PC-9 (cell line): ENCODE results near the gene IL1RAP. TPM values are rescaled to one million over a fixed set of nuclear protein-coding genes. Genes with fewer than 3 reads are reported as not detected.

Experiments used
- BruUV-seq: library from RNA; stranded (reverse); fragments of 400-500 nt; replicated peaks from 2 replicates; lab custom pipeline; 2021; lab: Mats Ljungman, UMichigan
- CTCF ChIA-PET: fragments of 300-600 bp; sonication (Branson Sonifier 250); formaldehyde crosslinking; loops from one replicate; lab custom pipeline; 2022; ENCODE audit warnings: antibody characterized with exemption; lab: Charles Lee
- POLR2A ChIA-PET: fragments of 300-600 bp; sonication (Branson Sonifier 250); formaldehyde crosslinking; loops from one replicate; lab custom pipeline; 2022; ENCODE audit warnings: antibody characterized with exemption; ENCODE audit not compliant: unreplicated experiment; lab: Charles Lee
- DNase-seq, 2 experiments: peaks; one replicate each; pipeline versions ENCODE4 v3.0.0 to v3.0.0-alpha.2; 2015 to 2022; ENCODE audit warnings: mixed read lengths in 1 of 2
- H2AFZ ChIP-seq: fragments of 200-600 bp; sonication (generic); 2 replicates; pipeline ENCODE4 v1.8.1; 2017; ENCODE audit warnings: antibody characterized with exemption
- H3F3A ChIP-seq: fragments of 200-600 bp; sonication (generic); 2 replicates; pipeline ENCODE4 v1.8.1; 2017; ENCODE audit warnings: antibody characterized with exemption, mild to moderate bottlenecking, low read depth; ENCODE audit not compliant: insufficient read depth
- H3K27ac ChIP-seq: fragments of 200-600 bp; sonication (generic); 2 replicates; pipeline ENCODE4 v1.6.1; 2016; ENCODE audit warnings: mixed run types
- H3K27me3 ChIP-seq: fragments of 200-600 bp; sonication (generic); 2 replicates; pipeline ENCODE4 v1.6.1; 2016; ENCODE audit warnings: low read depth, mixed run types; ENCODE audit not compliant: insufficient read depth
- H3K36me3 ChIP-seq: fragments of 200-600 bp; sonication (generic); 2 replicates; pipeline ENCODE4 v1.6.1; 2016; ENCODE audit warnings: low read depth, mixed run types
- H3K4me1 ChIP-seq: fragments of 200-600 bp; sonication (generic); replicated peaks from 2 replicates; pipeline ENCODE4 v1.6.1; 2016; ENCODE audit warnings: mixed run types; ENCODE audit not compliant: insufficient read depth
- H3K4me2 ChIP-seq: fragments of 200-600 bp; sonication (generic); 2 replicates; pipeline ENCODE4 v1.6.1; 2017; ENCODE audit warnings: mixed run types
- H3K4me3 ChIP-seq: fragments of 200-600 bp; sonication (generic); 2 replicates; pipeline ENCODE4 v1.6.1; 2016; ENCODE audit warnings: mixed run types
- H3K79me2 ChIP-seq: fragments of 200-600 bp; sonication (generic); 2 replicates; pipeline ENCODE4 v1.6.1; 2017; ENCODE audit warnings: low read depth, mixed run types
- H3K9me2 ChIP-seq: fragments of 200-600 bp; sonication (generic); 2 replicates; pipeline ENCODE4 v1.8.1; 2017; ENCODE audit warnings: mild to moderate bottlenecking; ENCODE audit not compliant: insufficient read depth
- H3K9me3 ChIP-seq: fragments of 200-600 bp; sonication (generic); 2 replicates; pipeline ENCODE4 v1.8.1; 2016; ENCODE audit warnings: low read depth; ENCODE audit not compliant: insufficient read depth
- H4K20me1 ChIP-seq: fragments of 200-600 bp; sonication (generic); 2 replicates; pipeline ENCODE4 v1.8.1; 2017; ENCODE audit not compliant: insufficient read depth
- EZH2 ChIP-seq: fragments of 200-600 bp; sonication (generic); IDR thresholded peaks from 2 replicates; pipeline ENCODE4 v1.8.0; 2017; ENCODE audit warnings: antibody characterized with exemption, low read depth
- intact Hi-C: fragments of 100-400 bp; cut with micrococcal nuclease; formaldehyde crosslinking; loops from one replicate; pipeline ENCODE4 v1.10.0; 2022; ENCODE audit not compliant: unreplicated experiment
- total RNA-seq: library from RNA; stranded (reverse); gene quantifications from 2 replicates; pipeline ENCODE4 v1.2.3, GENCODE V29; 2021
- TF ChIP-seq, protein P1 (sequence below): fragments of 200-600 bp; sonication (generic); conservative IDR thresholded peaks from 2 replicates; pipeline ENCODE4 v1.6.1; 2017; ENCODE audit warnings: mixed run types, antibody characterized with exemption, mild to moderate bottlenecking, moderate library complexity

The IL1RAP gene
- total RNA-seq, 1 experiment from 2014 or later, result 13.3 TPM

GRCh38 chr3:190486908-190487607 is 26.8 kb upstream of the IL1RAP start:
- Histone ChIP-seq H4K20me1 (no peaks in the 10 kb centered on the region), H3K27ac (no peak overlapping the region), H3K4me1 (peaks cover 8% of the 10 kb centered on the region; the same call in 1 of the 2 replicates), H3K4me3 (no peak overlapping the region), H3K79me2 (no peaks in the 10 kb centered on the region), H3F3A (no peaks in the 10 kb centered on the region), H3K4me2 (no peak overlapping the region), H3K9me3 (no peaks in the 10 kb centered on the region), H3K36me3 (no peaks in the 10 kb centered on the region), H3K9me2 (no peaks in the 10 kb centered on the region), H3K27me3 (no peaks in the 10 kb centered on the region), H2AFZ (no peak overlapping the region)
- BruUV-seq, result no TSS peak
- intact Hi-C loops, result no loop called here
- TF ChIP-seq, protein P1, sequence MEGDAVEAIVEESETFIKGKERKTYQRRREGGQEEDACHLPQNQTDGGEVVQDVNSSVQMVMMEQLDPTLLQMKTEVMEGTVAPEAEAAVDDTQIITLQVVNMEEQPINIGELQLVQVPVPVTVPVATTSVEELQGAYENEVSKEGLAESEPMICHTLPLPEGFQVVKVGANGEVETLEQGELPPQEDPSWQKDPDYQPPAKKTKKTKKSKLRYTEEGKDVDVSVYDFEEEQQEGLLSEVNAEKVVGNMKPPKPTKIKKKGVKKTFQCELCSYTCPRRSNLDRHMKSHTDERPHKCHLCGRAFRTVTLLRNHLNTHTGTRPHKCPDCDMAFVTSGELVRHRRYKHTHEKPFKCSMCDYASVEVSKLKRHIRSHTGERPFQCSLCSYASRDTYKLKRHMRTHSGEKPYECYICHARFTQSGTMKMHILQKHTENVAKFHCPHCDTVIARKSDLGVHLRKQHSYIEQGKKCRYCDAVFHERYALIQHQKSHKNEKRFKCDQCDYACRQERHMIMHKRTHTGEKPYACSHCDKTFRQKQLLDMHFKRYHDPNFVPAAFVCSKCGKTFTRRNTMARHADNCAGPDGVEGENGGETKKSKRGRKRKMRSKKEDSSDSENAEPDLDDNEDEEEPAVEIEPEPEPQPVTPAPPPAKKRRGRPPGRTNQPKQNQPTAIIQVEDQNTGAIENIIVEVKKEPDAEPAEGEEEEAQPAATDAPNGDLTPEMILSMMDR, result no peak
- TF ChIP-seq EZH2, result no peak
- ChIA-PET CTCF (interaction anchor here (0.7 kb wide), 1 partner anchor 9 kb away, joined by 3 read pairs; no protein-coding TSS in a partner anchor), POLR2A (no interaction called here)
- DNase-seq, result no peak

DNA sequence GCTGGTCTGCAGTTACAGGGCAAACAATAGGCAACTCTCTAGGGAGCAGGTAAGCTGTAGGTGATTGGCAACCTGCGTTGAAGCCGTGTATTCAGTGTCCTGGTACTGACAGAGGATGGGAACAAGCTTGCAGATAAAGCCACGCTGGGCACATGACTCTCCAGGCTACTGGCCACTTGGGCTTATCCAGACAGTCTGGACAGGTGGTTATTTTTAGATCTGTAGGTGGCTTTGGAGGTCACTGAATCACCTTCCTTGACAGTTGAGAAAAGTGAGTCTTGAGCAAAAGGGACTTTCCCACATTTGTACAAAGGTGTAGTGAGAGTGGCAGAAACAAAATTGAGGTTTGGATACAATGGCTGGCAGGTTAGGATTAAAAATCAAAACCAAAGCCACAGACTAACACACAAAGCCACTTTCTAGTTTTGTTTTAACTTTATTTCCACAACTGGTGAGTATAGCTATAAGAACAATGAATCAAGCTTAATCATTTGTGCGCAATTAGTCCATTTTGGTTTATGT is 22.3 kb upstream of the IL1RAP start:
- TF ChIP-seq, protein P1, result no peak
- TF ChIP-seq EZH2, result no peak
- Histone ChIP-seq H3K9me3 (no peaks in the 10 kb centered on the region), H3K27me3 (no peaks in the 10 kb centered on the region), H3K4me3 (no peak overlapping the region), H2AFZ (0 out of 2 replicates have a peak overlapping the region, but pooled peaks have one; percentile 54), H3K79me2 (no peaks in the 10 kb centered on the region), H3K4me2 (no peak overlapping the region), H3K9me2 (0 out of 2 replicates have a peak, but pooled peaks cover 3% of the 10 kb centered on the region), H4K20me1 (no peaks in the 10 kb centered on the region), H3K4me1 (peaks cover 8% of the 10 kb centered on the region; the same call in 1 of the 2 replicates), H3F3A (no peaks in the 10 kb centered on the region), H3K36me3 (no peaks in the 10 kb centered on the region), H3K27ac (no peak overlapping the region)
- CTCF ChIA-PET, result interaction anchor here (0.6 kb wide), 1 partner anchor 530 kb away, joined by 3 read pairs; no protein-coding TSS in a partner anchor
- peak in 1 of 2 experiments; percentile 60 for DNase-seq
- intact Hi-C loops, result no loop called here
- no TSS peak for BruUV-seq
- POLR2A ChIA-PET, result no interaction called here

DNA sequence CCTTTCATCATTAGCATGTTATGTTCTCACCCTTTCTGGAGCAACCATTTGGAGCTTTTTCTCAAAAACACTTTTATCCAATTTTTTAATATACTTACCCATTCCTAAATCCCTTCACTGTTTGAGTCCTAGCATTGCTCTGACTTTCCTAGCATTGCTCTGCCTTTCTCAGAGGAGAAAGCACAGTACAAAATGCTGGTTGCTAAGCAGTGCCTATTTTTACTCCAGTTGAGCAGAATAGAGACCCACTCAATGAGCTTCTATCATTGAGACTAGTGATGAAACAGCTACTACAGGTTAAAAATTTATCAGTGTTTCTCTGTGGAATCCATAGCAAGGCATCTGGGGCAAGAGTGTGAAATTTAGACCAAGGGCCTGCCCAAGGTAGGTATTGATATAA is 21.8 kb upstream of the IL1RAP start:
- H4K20me1 ChIP-seq, result no peaks in the 10 kb centered on the region
- no peaks in the 10 kb centered on the region for H3K36me3 ChIP-seq
- intact Hi-C loops, result no loop called here
- no peak overlapping the region for H3K4me3 ChIP-seq
- TF ChIP-seq, protein P1, result no peak
- 0 out of 2 replicates have a peak, but pooled peaks cover 3% of the 10 kb centered on the region for H3K9me2 ChIP-seq
- H3K4me2 ChIP-seq, result no peak overlapping the region
- H3K79me2 ChIP-seq, result no peaks in the 10 kb centered on the region
- no peaks in the 10 kb centered on the region for H3K9me3 ChIP-seq
- DNase-seq, result no peak
- no peak overlapping the region for H3K27ac ChIP-seq
- CTCF ChIA-PET, result interaction anchor here (0.6 kb wide), 1 partner anchor 530 kb away, joined by 3 read pairs; no protein-coding TSS in a partner anchor
- no peaks in the 10 kb centered on the region for H3F3A ChIP-seq
- POLR2A ChIA-PET, result no interaction called here
- H3K27me3 ChIP-seq, result no peaks in the 10 kb centered on the region
- peaks cover 8% of the 10 kb centered on the region; the same call in 1 of the 2 replicates for H3K4me1 ChIP-seq
- no peak overlapping the region for H2AFZ ChIP-seq
- BruUV-seq, result no TSS peak
